Fibroblast of lung (primary cell): Measurements from ENCODE around the gene CRYBA4.

Source experiments
- CTCF ChIP-seq, 2 donors: IDR thresholded peaks in 1 of 2; conservative IDR thresholded peaks in 1 of 2; 1 replicate in 1 of 2; 2 replicates in 1 of 2; pipeline ENCODE4 v1.5.1; 2011 to 2012; ENCODE audit warnings: low read length in 2 of 2, control low read depth in 1 of 2, inconsistent platforms in 1 of 2, low read depth in 1 of 2, mild to moderate bottlenecking in 1 of 2
- EZH2 ChIP-seq: IDR thresholded peaks from 2 replicates; pipeline ENCODE4 v1.5.1; 2012; ENCODE audit warnings: low read length, control low read depth, mild to moderate bottlenecking; ENCODE audit errors: missing control alignments

- no peak for TF ChIP-seq CTCF (conservative IDR thresholded peaks at IDR 0.05 in 1 of 2, IDR thresholded peaks at IDR 0.05 in 1 of 2; ENCODE audit: low read depth in 1 of 2, low read length in 2 of 2)
- no peak for TF ChIP-seq EZH2
Measured at GRCh38 chr22:26621663-26622062, at the start of gene CRYBA4.
